Common myeloid progenitor, CD34-positive (primary cell): ENCODE measurements around the gene CNOT8.

Experiments
- CTCF ChIA-PET: fragments of 350-600 bp; sonication (Branson Sonifier 250); formaldehyde crosslinking; loops from one replicate; lab custom pipeline; 2021; ENCODE audit warnings: antibody characterized with exemption; lab: Charles Lee
- POLR2A ChIA-PET: fragments of 350-600 bp; sonication (Branson Sonifier 250); formaldehyde crosslinking; loops from one replicate; lab custom pipeline; 2021; ENCODE audit warnings: antibody characterized with exemption; lab: Charles Lee
- DNase-seq, 3 donors: peaks; one replicate each; pipeline versions ENCODE4 v3.0.0 to v3.0.0-alpha.2; 2013
- H3K27ac ChIP-seq, 2 experiments: 1 replicate in 1 of 2; 2 replicates in 1 of 2; pipeline ENCODE4 v1.7.0; 2013; ENCODE audit warnings: inconsistent platforms in 2 of 2, low read length in 2 of 2, mild to moderate bottlenecking in 2 of 2, low read depth in 1 of 2, moderate library complexity in 1 of 2; ENCODE audit not compliant: severe bottlenecking in 2 of 2, insufficient read depth in 1 of 2, poor library complexity in 1 of 2
- H3K27me3 ChIP-seq, 5 experiments: replicated peaks in 2 of 5; 1 replicate in 3 of 5; 2 replicates in 2 of 5; pipeline versions ENCODE4 v1.6.1 to v1.7.0; 2013; ENCODE audit warnings: low read length in 4 of 5, mild to moderate bottlenecking in 2 of 5, moderate library complexity in 2 of 5, inconsistent platforms in 1 of 5; ENCODE audit not compliant: insufficient read depth in 5 of 5, control insufficient read depth in 4 of 5
- H3K36me3 ChIP-seq, 4 experiments: 1 replicate in 2 of 4; 2 replicates in 2 of 4; pipeline versions ENCODE4 v1.6.1 to v1.7.0; 2013; ENCODE audit warnings: low read length in 3 of 4, control low read depth in 1 of 4, mild to moderate bottlenecking in 1 of 4; ENCODE audit not compliant: control insufficient read depth in 4 of 4, insufficient read depth in 4 of 4
- H3K4me1 ChIP-seq, 4 experiments: 1 replicate in 3 of 4; 2 replicates in 1 of 4; pipeline versions ENCODE4 v1.6.1 to v1.7.1; 2013; ENCODE audit warnings: low read length in 3 of 4, mild to moderate bottlenecking in 3 of 4, control low read depth in 1 of 4, inconsistent platforms in 1 of 4, moderate library complexity in 1 of 4; ENCODE audit not compliant: control insufficient read depth in 4 of 4, insufficient read depth in 4 of 4; ENCODE audit errors: control extremely low read depth in 1 of 4
- H3K4me3 ChIP-seq, 7 experiments: 1 replicate in 4 of 7; 2 replicates in 3 of 7; pipeline versions ENCODE4 v1.5.1 to v1.7.0; 2013; ENCODE audit warnings: mild to moderate bottlenecking in 7 of 7, low read length in 6 of 7, moderate library complexity in 6 of 7, inconsistent platforms in 2 of 7, low read depth in 2 of 7, control low read depth in 1 of 7; ENCODE audit not compliant: insufficient read depth in 4 of 7, control insufficient read depth in 1 of 7; ENCODE audit errors: extremely low read depth in 1 of 7
- H3K9me3 ChIP-seq, 5 experiments: 1 replicate in 4 of 5; 2 replicates in 1 of 5; pipeline versions ENCODE4 v1.6.1 to v1.7.1; 2013; ENCODE audit warnings: low read length in 4 of 5, mild to moderate bottlenecking in 2 of 5, inconsistent platforms in 1 of 5, low read depth in 1 of 5, moderate library complexity in 1 of 5; ENCODE audit not compliant: control insufficient read depth in 4 of 5, insufficient read depth in 2 of 5; ENCODE audit errors: control extremely low read depth in 1 of 5
- WGBS: methylation state at CpG from one replicate; pipeline ENCODE4 v1.1.5; 2013; ENCODE audit not compliant: insufficient coverage; 5-methylcytosine and 5-hydroxymethylcytosine counted together

Gene CNOT8

DNA sequence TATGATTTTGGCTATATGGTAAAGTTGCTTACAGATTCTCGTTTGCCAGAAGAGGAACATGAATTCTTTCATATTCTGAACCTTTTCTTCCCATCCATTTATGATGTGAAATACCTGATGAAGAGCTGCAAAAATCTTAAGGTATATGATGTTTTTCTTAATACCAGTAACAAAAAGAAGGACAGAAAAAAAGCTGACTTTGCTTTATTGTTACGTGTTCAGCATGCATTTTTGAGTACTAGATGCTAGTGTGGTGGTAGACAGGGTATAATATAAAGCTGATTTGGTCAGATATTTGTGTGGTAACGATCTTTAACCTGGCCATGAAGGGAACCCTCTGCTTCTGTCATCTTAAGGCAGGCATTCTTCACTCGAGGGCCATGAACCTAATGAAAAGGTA is 13.3 kb downstream of the CNOT8 start:
- H3K9me3 ChIP-seq, result no peaks in the 10 kb centered on the region
- DNase-seq, result no peak
- 100% methylated on average over 2 of the region's 4 CpGs for WGBS
- H3K27ac ChIP-seq, result no peak overlapping the region
- POLR2A ChIA-PET, result no interaction called here
- CTCF ChIA-PET, result interaction anchor here (1.0 to 1.4 kb wide), 3 partner anchors 8 to 20 kb away, joined by 4 to 8 read pairs (median 5); no protein-coding TSS in a partner anchor
- H3K36me3 ChIP-seq, result peaks cover 35 to 69% (median 54%) of the 10 kb centered on the region in 4 experiments
- H3K4me1 ChIP-seq, result no peaks in the 10 kb centered on the region
- H3K27me3 ChIP-seq, result no peaks in the 10 kb centered on the region
- H3K4me3 ChIP-seq, result no peak overlapping the region

GRCh38 chr5:154873791-154874331 is 15.4 kb downstream of the CNOT8 start:
- Histone ChIP-seq H3K27ac (no peak overlapping the region), H3K9me3 (peaks cover 1 to 12% (median 7%) of the 10 kb centered on the region in 5 experiments), H3K4me3 (no peak overlapping the region), H3K4me1 (no peaks in the 10 kb centered on the region), H3K27me3 (no peaks in the 10 kb centered on the region), H3K36me3 (peaks cover 32 to 74% (median 53%) of the 10 kb centered on the region in 4 experiments)
- WGBS, result 95% methylated on average over 3 of the region's 5 CpGs
- no peak for DNase-seq
- POLR2A ChIA-PET, result no interaction called here
- CTCF ChIA-PET, result no interaction called here

DNA sequence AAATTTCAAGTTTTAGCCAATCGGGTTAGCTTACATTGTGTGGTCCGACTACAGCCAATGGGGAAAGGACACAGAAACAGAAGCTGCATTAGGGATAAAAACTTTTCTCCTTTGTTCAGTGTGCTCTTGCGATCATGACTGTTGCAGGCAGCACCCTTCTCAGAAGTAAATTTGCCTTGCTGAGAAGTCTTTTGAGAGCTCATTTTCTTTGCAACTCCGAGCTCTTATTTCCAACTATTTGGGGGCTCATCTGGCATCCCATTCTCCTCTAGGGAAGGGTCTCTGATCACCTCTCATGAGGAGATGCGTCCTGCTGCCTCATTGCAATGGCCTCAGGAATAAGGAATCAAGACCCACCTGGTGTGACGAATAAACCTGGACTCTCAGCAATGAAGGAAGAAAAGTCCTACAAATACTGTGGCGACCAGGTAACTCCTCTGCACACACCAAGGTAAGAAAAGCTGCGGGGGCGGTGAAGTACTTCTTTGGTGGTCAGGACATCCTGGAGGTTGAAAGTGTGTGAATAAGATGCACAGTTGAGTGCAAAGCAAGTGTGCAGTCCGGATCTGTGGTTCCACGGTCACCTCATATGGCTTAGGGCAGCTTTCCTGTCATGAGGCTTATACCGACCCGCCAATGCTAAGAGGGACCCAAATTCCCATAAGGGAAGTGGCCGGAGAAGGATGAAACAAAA is 20.4 kb downstream of the CNOT8 start:
- peak in 1 of 3 donors; percentile 32 for DNase-seq
- ChIA-PET POLR2A (interaction anchor here (0.6 kb wide), 2 partner anchors 20 to 201 kb away, joined by 3 read pairs; partner anchors contain the start of gene CNOT8), CTCF (no interaction called here)
- H3K27me3 ChIP-seq, result no peaks in the 10 kb centered on the region
- H3K4me3 ChIP-seq, result no peak overlapping the region
- H3K4me1 ChIP-seq, result no peaks in the 10 kb centered on the region
- H3K36me3 ChIP-seq, result peaks cover 21 to 65% (median 34%) of the 10 kb centered on the region in 4 experiments
- no peak overlapping the region for H3K27ac ChIP-seq
- peaks cover 3 to 39% (median 16%) of the 10 kb centered on the region in 5 experiments for H3K9me3 ChIP-seq
- WGBS, result 95% methylated on average over 14 of the region's 14 CpGs

- POLR2A ChIA-PET, result no interaction called here
- peaks cover 19 to 63% (median 34%) of the 10 kb centered on the region in 4 experiments for H3K36me3 ChIP-seq
Observed at GRCh38 chr5:154881986-154882385, 23.6 kb downstream of the CNOT8 start.

DNA sequence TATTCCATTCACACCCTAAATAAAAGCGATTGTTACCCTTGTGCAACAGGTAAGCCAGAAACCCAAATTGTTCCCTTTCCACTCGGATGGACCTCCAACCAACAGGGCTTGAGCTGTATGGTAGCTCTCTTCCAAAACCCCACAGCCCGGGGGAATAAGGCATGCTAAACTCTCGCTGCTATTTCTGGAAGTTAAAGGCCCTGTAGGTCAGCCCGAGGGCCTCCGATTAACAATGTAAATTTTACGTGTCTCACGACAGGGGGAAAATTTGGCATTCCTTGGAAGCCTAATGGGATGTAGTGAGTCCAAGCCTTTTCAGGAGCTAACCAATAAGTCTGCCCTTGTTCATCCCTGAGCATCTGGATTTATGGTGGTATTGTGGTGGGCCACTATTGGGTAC is 26.0 kb downstream of the CNOT8 start:
- 97% methylated on average over 7 of the region's 8 CpGs for WGBS
- Histone ChIP-seq H3K9me3 (peaks cover 12 to 60% (median 28%) of the 10 kb centered on the region in 5 experiments), H3K36me3 (peaks cover 26 to 74% (median 44%) of the 10 kb centered on the region in 4 experiments), H3K4me3 (no peak overlapping the region), H3K27me3 (no peaks in the 10 kb centered on the region), H3K4me1 (no peaks in the 10 kb centered on the region), H3K27ac (no peak overlapping the region)
- no peak for DNase-seq
- ChIA-PET POLR2A (no interaction called here), CTCF (interaction anchor here (1.6 kb wide), 1 partner anchor 16 kb away, joined by 3 read pairs; no protein-coding TSS in a partner anchor)

More at GRCh38 chr5:154881986-154882385, 23.6 kb downstream of the CNOT8 start:
- H3K9me3 ChIP-seq, result peaks cover 11 to 66% (median 35%) of the 10 kb centered on the region in 5 experiments
- no peak for DNase-seq
- H3K27me3 ChIP-seq, result no peaks in the 10 kb centered on the region
- WGBS, result 40% methylated on average over 1 of the region's 4 CpGs
- H3K27ac ChIP-seq, result no peak overlapping the region
- no peak overlapping the region for H3K4me3 ChIP-seq
- CTCF ChIA-PET, result no interaction called here
- no peaks in the 10 kb centered on the region for H3K4me1 ChIP-seq

- H3K27ac ChIP-seq, result no peak overlapping the region
- ChIA-PET CTCF (interaction anchor here (1.0 kb wide), 1 partner anchor 13 kb away, joined by 3 read pairs; no protein-coding TSS in a partner anchor), POLR2A (no interaction called here)
- peaks cover 26 to 75% (median 51%) of the 10 kb centered on the region in 4 experiments for H3K36me3 ChIP-seq
- peaks cover 10 to 54% (median 27%) of the 10 kb centered on the region in 5 experiments for H3K9me3 ChIP-seq
- 100% methylated on average over 1 of the region's 2 CpGs for WGBS
- no peaks in the 10 kb centered on the region for H3K4me1 ChIP-seq
- no peak overlapping the region for H3K4me3 ChIP-seq
- no peak for DNase-seq
- H3K27me3 ChIP-seq, result no peaks in the 10 kb centered on the region
Observed at GRCh38 chr5:154885439-154885838, 27.0 kb downstream of the CNOT8 start.

DNA sequence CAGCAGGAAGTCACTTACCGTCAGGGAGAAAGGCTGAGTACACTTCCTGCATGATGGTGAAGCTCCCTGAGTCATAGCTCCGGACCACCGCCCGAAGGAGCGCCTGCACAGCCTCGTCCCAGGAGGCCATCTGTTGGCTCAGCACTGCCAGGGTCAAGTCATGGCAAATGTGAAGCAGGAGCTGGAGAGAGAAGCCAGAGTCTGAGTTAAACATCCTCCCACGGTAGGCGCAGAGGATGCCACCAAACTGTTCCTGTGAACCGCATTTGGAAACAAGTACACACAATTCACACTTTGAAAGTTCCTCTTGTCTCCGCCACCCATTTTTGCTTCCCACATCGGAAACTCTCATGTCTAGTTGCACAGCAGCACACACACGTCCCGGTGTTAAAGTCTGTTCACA is 33.9 kb downstream of the CNOT8 start:
- POLR2A ChIA-PET, result no interaction called here
- WGBS, result 88% methylated on average over 11 of the region's 13 CpGs
- peaks cover 21 to 84% (median 58%) of the 10 kb centered on the region in 4 experiments for H3K36me3 ChIP-seq
- H3K27ac ChIP-seq, result no peak overlapping the region
- peaks cover 0 to 13% (median 4%) of the 10 kb centered on the region in 5 experiments for H3K9me3 ChIP-seq
- no peaks in the 10 kb centered on the region for H3K4me1 ChIP-seq
- H3K27me3 ChIP-seq, result no peaks in the 10 kb centered on the region
- no peak overlapping the region for H3K4me3 ChIP-seq
- CTCF ChIA-PET, result interaction anchor here (2.3 kb wide), 1 partner anchor 20 kb away, joined by 8 read pairs; no protein-coding TSS in a partner anchor
- no peak for DNase-seq
